HAP-1 (cell line): ENCODE measurements around the gene PDPK1.
"Not testable (repeated sequence)": the region's sequence is repeated elsewhere in the genome, so short reads cannot be mapped to it uniquely, and the experiment has no call there.

Source experiments
- DNase-seq, 2 experiments: peaks; one replicate each; pipeline ENCODE4 v3.0.0-alpha.2; 2016 to 2020; ENCODE audit warnings: low spot score in 2 of 2
- H3K27me3 ChIP-seq: fragments of 250-450 bp; sonication (Bioruptor Pico); 2 replicates; pipeline ENCODE4 v1.5.1; 2020; ENCODE audit warnings: low read depth, mild to moderate bottlenecking, moderate library complexity
- H3K36me3 ChIP-seq: fragments of 250-450 bp; sonication (Bioruptor Pico); replicated peaks from 2 replicates; pipeline ENCODE4 v1.5.1; 2020; ENCODE audit warnings: mild to moderate bottlenecking
- H3K4me1 ChIP-seq: fragments of 250-450 bp; sonication (Bioruptor Pico); 2 replicates; pipeline ENCODE4 v1.5.1; 2020; ENCODE audit warnings: mild to moderate bottlenecking
- H3K4me3 ChIP-seq: fragments of 250-450 bp; sonication (Bioruptor Pico); 2 replicates; pipeline ENCODE4 v1.5.1; 2020; ENCODE audit warnings: mild to moderate bottlenecking, moderate library complexity
- H3K9me3 ChIP-seq: fragments of 250-450 bp; sonication (Bioruptor Pico); 2 replicates; pipeline ENCODE4 v1.5.1; 2020; ENCODE audit warnings: mild to moderate bottlenecking, moderate library complexity
- in situ Hi-C: fragments of 300-500 bp; cut with MboI; formaldehyde crosslinking; loops from 3 replicates; pipeline ENCODE4 v1.14.3; 2020; ENCODE audit warnings: low sequenced_read_pairs, inconsistent platforms, mixed read lengths

PDPK1 gene

GRCh38 chr16:2601301-2602025 is 63.6 kb downstream of the PDPK1 start:
- in situ Hi-C loops, H3K4me1 ChIP-seq, DNase-seq, H3K9me3 ChIP-seq, H3K27me3 ChIP-seq, H3K4me3 ChIP-seq: not testable (repeated sequence)
- peaks cover 13% of the 10 kb centered on the region for H3K36me3 ChIP-seq

DNA sequence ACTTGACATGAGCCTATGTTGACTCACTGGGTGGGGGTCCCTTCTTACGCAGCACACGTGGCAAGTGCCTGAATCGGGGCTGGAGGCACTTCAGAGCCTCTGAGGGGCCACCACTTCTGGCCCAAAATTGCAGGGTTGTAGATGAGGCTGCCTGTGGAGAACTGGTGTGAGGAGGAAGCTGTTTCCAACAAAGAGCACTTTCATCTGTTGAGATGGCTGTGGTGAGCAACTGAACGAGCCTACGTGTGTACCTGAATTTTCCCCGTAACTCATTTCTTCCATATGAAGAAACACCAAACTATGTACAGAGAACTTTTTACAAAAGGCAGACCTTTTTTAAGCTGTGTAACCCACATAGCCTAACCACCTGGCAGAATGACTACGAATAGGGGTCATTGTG is 64.4 kb downstream of the PDPK1 start:
- H3K36me3 ChIP-seq: peaks cover 13% of the 10 kb centered on the region
- DNase-seq, in situ Hi-C loops, H3K4me1 ChIP-seq, H3K27me3 ChIP-seq, H3K9me3 ChIP-seq, H3K4me3 ChIP-seq: not testable (repeated sequence)

DNA sequence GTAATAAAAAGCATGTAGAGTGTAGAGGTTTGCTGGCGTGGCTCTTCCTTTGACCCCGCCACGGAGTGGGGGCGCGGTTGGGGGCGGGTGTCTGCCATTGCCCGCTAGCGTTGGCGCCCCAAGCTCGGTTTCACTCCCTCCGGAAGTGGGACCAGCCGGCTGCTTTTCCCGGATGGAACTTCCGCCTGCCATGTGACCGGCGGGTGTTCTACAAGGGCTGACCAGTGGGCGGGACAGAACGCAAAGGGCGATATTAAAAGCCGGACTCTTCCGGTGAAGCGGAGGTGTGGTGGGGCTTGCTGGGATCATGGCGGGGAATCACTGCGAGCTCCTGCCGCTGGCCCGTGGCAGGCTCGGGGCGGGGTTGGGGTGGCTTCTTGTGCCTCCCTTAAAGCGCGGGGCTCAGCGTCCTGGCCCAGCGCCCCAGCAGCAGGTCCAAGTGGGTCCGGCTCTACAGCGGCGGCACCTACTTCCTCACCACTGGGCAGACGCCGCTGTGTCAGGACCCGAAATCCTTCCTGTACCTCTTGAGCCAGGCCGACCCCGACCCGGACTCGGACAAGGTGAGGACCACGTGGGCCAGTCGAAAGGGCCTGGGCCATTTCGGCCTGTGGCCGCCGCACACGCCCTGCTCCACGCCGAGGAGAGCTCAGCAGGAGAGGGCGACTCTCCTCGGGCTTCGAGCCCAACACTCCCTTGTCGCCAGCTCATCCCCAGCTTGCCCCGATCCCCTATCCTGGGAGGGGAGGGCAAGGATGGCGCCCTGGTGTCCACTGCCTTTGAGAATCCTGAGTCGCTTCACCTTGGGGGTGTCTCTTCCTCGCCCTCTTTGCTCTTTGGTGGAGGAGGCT is 65.6 kb downstream of the PDPK1 start:
- H3K4me3 ChIP-seq: peak overlapping the region; percentile 98
- no peaks in the 10 kb centered on the region for H3K9me3 ChIP-seq
- H3K4me1 ChIP-seq: no peaks in the 10 kb centered on the region
- in situ Hi-C loops: no loop called here
- no peaks in the 10 kb centered on the region for H3K27me3 ChIP-seq
- DNase-seq: peak; percentile 91 to 98
- H3K36me3 ChIP-seq: peaks cover 4% of the 10 kb centered on the region

GRCh38 chr16:2604016-2604369 is 66.2 kb downstream of the PDPK1 start:
- peak overlapping the region; percentile 98 for H3K4me3 ChIP-seq
- H3K36me3 ChIP-seq, in situ Hi-C loops, H3K4me1 ChIP-seq, H3K9me3 ChIP-seq, H3K27me3 ChIP-seq, DNase-seq: not testable (repeated sequence)

GRCh38 chr16:2606820-2607219 is 69.0 kb downstream of the PDPK1 start:
- DNase-seq, in situ Hi-C loops, H3K4me3 ChIP-seq, H3K36me3 ChIP-seq, H3K4me1 ChIP-seq, H3K27me3 ChIP-seq, H3K9me3 ChIP-seq: not testable (repeated sequence)

DNA sequence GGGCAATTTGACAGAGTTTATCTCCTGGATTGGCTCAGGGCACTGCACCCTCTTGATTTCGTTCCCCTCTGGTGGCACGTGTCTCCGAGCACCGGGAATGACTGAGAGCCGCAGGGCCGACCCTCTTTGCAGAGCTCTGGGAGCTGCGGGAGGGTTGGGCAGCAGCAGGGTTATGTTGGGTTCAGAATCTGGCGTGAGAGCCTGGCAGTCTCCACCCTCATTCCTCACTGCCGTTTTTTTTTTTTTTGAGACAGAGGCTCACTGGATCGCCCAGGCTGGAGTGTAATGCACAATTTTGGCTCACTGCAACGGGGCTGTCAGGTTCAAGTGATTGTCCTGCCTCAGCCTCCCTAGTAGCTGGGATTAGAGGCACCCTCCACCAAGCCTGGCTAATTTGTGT is 71.5 kb downstream of the PDPK1 start:
- H3K27me3 ChIP-seq, in situ Hi-C loops, DNase-seq, H3K4me1 ChIP-seq, H3K4me3 ChIP-seq, H3K9me3 ChIP-seq, H3K36me3 ChIP-seq: not testable (repeated sequence)

DNA sequence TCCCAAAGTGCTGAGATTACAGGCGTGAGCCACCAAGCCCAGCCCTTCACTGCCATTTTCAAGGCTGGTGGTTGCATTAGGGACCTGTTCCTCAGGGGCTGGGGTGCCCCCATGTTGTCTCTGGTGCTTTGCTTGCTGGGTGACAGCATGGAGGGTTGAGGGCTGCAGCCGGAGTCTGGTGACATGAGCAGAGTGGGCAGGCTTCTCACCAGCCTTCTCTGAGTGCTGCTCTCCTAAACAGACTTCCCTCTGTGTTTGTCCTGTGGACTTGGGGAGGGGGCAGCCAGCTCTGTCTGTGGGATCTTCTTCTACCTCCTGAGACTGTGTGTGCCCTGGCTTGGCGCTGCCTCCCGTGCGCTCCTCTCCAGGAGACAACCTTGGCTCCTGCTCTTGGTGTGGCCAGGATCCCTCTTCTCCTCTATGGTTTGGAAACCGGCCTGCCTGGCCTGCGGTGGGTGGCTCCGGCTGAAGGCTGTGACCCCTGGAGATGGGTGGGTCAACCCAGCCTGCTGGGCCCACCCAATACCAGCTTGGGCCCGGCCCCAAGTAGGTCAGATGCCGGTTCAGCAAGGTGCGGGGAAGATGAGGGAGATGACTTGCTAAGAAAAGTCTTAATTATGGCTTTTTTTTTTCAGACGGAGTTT is 72.1 kb downstream of the PDPK1 start:
- Histone ChIP-seq H3K4me1 (no peaks in the 10 kb centered on the region), H3K27me3 (no peaks in the 10 kb centered on the region), H3K9me3 (no peaks in the 10 kb centered on the region), H3K4me3 (no peak overlapping the region), H3K36me3 (peaks cover 11% of the 10 kb centered on the region)
- in situ Hi-C loops: no loop called here
- DNase-seq: no peak

DNA sequence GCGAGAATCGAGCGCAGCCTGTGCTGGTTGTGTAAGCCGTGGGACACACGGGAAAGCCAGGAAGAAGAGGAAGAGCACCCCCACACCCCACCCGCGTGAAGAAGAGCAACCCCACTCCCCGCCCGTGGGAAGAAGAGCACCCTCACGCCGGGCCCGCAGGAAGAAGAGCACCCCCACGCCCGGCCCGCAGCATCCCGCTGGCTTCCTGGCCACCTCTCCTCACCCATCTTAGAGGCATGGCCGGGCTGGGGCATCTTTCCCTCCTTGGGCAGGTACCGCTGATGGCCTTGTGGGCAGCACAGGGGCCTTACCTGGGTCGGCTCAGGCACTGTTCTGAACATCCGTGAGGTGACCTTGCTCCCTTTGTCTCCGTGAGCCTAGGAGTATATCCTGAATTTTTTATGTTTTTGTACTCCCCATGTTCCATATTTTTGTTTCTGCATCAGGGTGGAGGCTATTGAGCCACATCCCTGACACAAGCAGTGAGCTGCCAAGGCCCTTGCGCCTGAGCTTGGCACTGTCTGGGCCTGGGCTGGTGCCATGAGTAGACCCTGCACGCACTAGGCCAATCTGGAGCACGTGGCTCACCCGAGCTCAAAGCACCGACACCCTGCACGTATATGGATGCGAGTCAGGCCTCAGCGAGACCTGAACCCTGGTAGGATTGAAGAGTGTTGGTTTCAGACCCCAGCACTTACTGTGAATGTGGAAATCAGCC is 73.1 kb downstream of the PDPK1 start:
- H3K4me1 ChIP-seq: no peaks in the 10 kb centered on the region
- peaks cover 14% of the 10 kb centered on the region for H3K36me3 ChIP-seq
- H3K4me3 ChIP-seq: no peak overlapping the region
- no peak for DNase-seq
- in situ Hi-C loops: no loop called here
- H3K9me3 ChIP-seq: no peaks in the 10 kb centered on the region
- H3K27me3 ChIP-seq: no peaks in the 10 kb centered on the region

DNA sequence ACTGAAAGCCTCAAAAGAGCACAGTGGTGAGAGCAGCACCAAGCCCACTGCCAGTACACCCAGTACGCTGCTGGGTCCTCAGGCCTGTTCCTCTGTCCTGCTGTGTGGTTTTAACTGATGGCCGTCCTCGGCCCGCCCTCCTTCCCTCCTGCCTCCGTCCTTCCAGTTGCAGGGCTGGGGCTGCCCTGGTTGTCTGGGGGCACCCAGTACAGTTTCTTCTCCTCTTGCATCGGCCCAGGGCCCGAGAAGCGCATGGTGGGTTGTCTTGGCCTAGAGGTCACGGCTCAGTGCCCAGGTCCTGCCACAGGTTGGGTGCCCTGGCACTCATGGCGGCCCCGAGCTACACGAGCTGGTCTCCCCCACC is 73.7 kb downstream of the PDPK1 start:
- Histone ChIP-seq H3K4me1 (no peaks in the 10 kb centered on the region), H3K36me3 (peaks cover 14% of the 10 kb centered on the region), H3K4me3 (no peak overlapping the region), H3K27me3 (no peaks in the 10 kb centered on the region), H3K9me3 (no peaks in the 10 kb centered on the region)
- in situ Hi-C loops: no loop called here
- DNase-seq: no peak

- in situ Hi-C loops: not testable (repeated sequence)
These were observed 74.1 kb downstream of the PDPK1 start for GRCh38 chr16:2611877-2612276.

DNA sequence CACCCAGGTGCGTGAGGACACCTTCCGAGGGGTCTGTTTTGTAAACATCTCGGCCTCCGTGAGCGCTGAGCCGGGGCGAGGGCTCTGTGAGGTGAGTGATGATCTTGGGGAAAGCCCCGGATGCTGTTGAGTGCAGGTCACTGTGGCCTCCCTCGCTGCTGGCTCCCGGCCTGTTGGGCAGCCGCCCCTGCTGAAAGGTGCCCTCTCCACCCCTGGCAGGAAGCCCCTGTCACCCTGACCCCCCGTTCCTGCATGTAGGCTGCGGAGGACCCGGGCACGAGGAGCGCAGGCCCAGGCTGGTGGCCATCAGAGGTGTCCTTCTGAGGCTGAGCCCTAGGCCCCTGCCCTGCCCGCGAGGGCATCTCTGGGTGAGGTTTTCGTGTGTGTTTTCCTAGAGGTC is 75.4 kb downstream of the PDPK1 start:
- peak in 1 of 2 experiments; percentile 2 for DNase-seq
- in situ Hi-C loops, H3K9me3 ChIP-seq, H3K4me1 ChIP-seq, H3K27me3 ChIP-seq, H3K4me3 ChIP-seq: not testable (repeated sequence)
- H3K36me3 ChIP-seq: peaks cover 14% of the 10 kb centered on the region

More at GRCh38 chr16:2611877-2612276, 74.1 kb downstream of the PDPK1 start:
- DNase-seq, H3K27me3 ChIP-seq, H3K4me3 ChIP-seq, H3K4me1 ChIP-seq, H3K9me3 ChIP-seq: not testable (repeated sequence)
- H3K36me3 ChIP-seq: peaks cover 14% of the 10 kb centered on the region

GRCh38 chr16:2614761-2615191 is 77.0 kb downstream of the PDPK1 start:
- H3K4me1 ChIP-seq: no peaks in the 10 kb centered on the region
- DNase-seq: peak in 1 of 2 experiments; percentile 5
- peaks cover 14% of the 10 kb centered on the region for H3K36me3 ChIP-seq
- H3K27me3 ChIP-seq: no peaks in the 10 kb centered on the region
- no peaks in the 10 kb centered on the region for H3K9me3 ChIP-seq
- no peak overlapping the region for H3K4me3 ChIP-seq
- in situ Hi-C loops: no loop called here

DNA sequence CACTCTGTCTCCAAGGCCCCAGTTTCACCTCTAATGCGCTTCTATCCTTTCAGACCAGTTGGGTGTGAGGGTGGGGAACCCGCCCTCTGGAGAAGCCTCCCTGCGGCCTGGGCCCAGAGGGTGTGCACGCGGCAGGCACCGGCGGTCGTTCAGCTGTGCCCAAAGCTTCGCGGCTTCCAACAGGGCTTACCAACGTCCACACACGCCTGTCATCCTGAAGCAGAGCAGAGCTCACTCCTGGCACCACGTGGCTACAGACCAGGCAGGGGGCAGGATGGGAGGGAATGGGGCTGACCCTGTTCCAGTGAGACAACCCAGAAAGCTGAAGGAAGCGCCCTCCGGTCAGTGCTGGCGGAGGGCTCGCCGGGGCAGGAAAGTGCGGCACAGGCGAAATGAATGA is 81.1 kb downstream of the PDPK1 start:
- H3K27me3 ChIP-seq, H3K4me1 ChIP-seq, in situ Hi-C loops: not testable (repeated sequence)

More for the DNA sequence above, 81.1 kb downstream of the PDPK1 start:
- DNase-seq, H3K36me3 ChIP-seq, H3K9me3 ChIP-seq, H3K4me3 ChIP-seq: not testable (repeated sequence)
